HTERT RPE-1 (cell line): ENCODE data around the gene CCSER2.

Experiments
- in situ Hi-C: fragments of 300-500 bp; cut with MboI; formaldehyde crosslinking; loops from 4 replicates; pipeline ENCODE4 v1.14.3; 2020; ENCODE audit warnings: low sequenced_read_pairs

The CCSER2 gene

DNA sequence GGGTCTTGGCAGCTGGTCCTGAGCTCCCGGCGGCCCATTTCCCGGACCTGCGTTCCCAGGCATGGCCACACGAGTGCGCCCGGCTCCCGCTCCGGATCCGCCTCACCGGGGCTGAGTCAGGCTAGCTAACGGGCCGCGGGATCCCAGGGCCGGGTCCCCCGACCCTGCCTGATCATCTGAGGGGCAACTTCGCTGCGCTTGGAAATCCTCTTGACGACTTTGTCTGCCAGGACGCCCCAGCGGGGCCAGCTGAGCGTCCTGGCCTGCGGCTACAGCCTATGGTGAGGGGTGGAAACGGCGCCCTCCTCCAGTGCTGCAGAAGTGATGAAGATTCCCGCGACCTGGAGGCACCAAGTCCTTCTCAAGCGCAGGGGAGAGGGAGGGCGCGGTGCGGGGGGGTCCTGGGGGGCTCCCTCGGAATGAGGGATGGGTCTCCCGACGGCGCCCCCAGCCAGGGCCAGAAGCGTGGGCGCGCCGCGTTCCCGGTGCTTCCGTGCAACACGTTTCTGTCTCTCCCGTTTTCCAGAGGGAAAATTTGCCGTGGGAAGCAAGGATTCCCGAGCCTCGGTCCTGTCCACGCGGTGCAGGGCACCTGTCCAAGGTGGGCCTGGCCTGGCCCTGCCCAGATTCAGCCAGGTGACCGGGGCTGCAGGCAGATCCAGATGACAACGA lies 212.4 kb downstream of the CCSER2 start:
- in situ Hi-C loops: no loop called here

DNA sequence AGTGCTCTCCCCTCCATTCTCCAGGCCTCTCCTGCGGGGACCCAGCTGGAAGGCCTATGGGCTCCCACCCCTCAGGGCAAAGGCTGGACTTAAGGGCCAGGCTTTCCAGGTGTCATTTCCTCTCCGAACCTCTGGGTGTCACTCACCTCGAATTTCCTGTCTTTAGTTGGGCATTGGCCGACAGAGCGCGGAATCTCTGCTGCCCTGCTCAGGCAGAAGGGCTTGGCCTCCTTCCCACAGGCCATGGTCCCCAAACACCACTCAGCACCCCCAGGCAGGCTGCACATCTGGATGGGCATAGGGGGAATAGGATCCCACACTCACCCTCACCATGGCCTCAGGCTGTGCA lies 212.9 kb downstream of the CCSER2 start:
- in situ Hi-C loops: no loop called here

GRCh38 chr10:84542522-84543490 lies 214.4 kb downstream of the CCSER2 start:
- in situ Hi-C loops: no loop called here

DNA sequence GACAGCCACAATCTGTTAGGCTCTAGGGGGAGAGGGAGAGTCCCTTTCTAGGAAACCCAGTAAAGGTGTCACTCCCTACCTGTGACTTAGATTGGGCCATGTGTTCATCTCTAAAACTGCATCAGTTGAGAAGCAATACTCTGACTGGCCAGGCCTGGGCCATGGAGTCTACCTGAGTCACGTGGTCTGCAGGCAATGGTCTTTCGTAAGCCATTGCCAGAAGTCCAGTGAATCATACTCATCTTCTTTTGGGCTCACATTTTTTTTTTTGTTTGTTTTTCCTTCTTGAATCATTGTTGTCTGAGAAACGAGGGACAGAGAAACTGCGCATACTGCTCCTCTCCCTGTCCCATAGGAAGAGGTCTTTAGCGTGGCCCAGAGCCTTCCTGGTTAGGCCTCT lies 215.6 kb downstream of the CCSER2 start:
- in situ Hi-C loops: no loop called here

DNA sequence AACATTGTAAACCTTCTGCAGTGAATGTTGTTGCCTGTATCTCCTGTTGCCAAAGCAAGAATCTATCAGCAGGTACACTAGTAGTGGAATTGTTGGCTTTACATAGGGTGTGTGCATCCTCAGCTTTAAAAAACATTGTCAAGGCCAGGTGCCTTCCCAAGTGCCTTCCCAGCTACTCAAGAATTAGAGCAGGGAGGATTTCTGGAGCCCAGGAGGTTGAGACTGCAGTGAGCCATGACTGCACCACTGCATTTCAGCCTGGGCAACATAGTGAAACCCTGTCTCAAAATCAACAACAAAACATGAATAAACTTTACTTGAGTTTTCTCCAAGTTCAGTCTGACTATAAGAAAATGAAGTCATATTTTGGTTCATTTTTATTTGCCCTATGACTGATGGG lies 217.3 kb downstream of the CCSER2 start:
- in situ Hi-C loops: no loop called here

GRCh38 chr10:84546609-84547008 lies 218.2 kb downstream of the CCSER2 start:
- in situ Hi-C loops: no loop called here

- in situ Hi-C loops: no loop called here
Observed at GRCh38 chr10:84547616-84548015, 219.2 kb downstream of the CCSER2 start.

DNA sequence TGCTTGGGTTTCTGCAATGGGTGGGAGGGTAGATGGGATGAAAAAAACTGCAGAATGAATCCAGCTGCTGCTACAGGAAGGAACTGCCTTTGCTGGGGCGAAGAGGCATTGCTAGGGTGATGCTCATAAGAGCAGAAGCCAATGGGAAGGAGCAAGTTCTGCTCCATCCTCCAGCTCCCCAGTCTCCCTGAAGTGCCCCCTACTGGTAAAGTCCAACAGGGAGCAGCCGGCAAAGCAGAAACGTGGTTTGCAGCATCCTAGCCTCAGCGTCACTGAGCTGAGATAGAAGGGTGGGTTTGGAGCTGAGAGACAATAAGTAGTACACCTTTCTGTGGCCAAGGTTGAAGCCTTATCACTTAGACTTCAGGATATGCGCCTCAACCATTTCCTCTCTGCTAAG lies 220.5 kb downstream of the CCSER2 start:
- in situ Hi-C loops: no loop called here

- in situ Hi-C loops: no loop called here
Observed at GRCh38 chr10:84549368-84550165, 221.2 kb downstream of the CCSER2 start.

GRCh38 chr10:84550756-84551436 lies 222.5 kb downstream of the CCSER2 start:
- in situ Hi-C loops: no loop called here

- in situ Hi-C loops: no loop called here
Observed at GRCh38 chr10:84551437-84552120, 223.2 kb downstream of the CCSER2 start.

GRCh38 chr10:84552478-84552877 lies 224.1 kb downstream of the CCSER2 start:
- in situ Hi-C loops: no loop called here

DNA sequence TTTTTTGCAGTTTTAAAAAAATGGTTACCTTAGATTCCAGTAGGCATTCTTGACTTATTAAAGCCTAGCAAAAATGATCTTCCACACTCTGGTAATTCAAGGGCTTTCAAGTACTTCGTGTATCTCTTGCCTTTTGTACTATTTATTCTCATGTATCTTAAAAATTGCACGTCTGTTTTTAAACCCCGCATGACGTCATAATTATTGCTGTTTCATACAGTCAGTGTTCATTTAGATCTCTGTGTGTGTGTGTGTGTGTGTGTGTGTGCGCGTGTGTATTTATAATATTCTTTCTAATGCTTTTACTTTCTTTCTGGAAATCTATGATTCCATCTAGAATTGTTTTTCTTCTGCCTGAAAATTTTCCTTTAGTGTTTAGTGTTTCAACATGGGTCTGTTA lies 234.2 kb downstream of the CCSER2 start:
- in situ Hi-C loops: no loop called here

GRCh38 chr10:84563355-84563754 lies 235.0 kb downstream of the CCSER2 start:
- in situ Hi-C loops: no loop called here

DNA sequence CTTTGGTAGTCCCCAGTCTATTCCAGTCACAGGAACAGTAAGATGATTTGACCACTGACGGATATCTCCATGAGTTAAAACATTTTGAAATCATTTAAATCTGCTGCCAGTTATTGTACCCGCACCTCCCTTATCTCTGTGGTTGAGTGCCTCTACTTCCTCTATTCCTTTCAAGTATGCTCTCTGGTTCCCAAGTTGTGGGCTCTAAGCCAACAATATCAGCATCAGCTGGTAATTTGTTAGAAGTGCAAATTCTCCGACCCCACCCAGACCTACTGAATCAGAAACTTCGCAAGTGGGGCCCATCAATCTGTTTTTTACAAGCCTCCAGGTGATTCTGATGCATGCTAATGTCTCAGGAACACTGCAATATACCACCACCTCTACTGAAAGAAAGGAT lies 235.5 kb downstream of the CCSER2 start:
- in situ Hi-C loops: no loop called here

DNA sequence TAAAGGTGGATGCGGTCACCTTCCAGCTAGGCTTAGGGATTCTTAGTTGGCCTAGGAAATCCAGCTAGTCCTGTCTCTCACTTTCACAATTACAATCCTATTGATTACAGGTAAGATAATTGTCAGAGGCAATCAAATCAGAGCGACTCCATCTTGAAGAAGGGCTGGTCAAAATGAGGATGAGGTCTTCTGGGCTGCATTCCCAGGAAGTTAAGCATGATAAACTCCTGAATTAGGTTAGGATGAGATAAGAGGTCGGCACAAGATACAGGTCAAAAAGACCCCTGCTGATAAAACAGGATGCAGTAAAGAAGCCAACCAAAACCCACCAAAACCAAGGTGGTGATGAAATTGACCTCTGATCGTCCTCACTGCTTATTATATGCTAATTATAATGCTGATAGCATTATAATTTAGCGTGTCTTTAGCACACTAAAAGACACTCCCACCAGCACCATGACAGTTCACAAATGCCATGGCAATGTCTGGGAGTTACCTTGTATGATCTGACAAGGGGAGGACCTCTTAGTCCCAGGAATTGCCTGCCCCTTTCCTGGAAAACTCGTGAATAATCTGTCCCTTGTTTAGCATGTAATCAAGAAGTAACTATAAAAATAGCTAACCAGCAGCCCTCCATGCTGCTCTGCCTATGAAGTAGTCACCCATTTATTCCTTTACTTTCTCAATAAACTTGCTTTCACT lies 237.6 kb downstream of the CCSER2 start:
- in situ Hi-C loops: no loop called here

- in situ Hi-C loops: no loop called here
Observed at GRCh38 chr10:84567133-84567532, 238.7 kb downstream of the CCSER2 start.
